HepG2 (cell line): Measurements from ENCODE around the gene THBD. TPM values are rescaled to one million over a fixed set of nuclear protein-coding genes. Genes with fewer than 3 reads are reported as not detected.

Experiments
- ATAC-seq: fragments of 200-7000 bp; cut with Tn5 transposase; 3 replicates; pipeline ENCODE4 v1.9.1; 2020; ENCODE audit warnings: mild to moderate bottlenecking, moderate library complexity
- BruUV-seq: library from RNA; stranded (reverse); fragments of 400-500 nt; replicated peaks from 2 replicates; lab custom pipeline; 2021; lab: Mats Ljungman, UMichigan
- CTCF ChIA-PET: fragments of 300-600 bp; formaldehyde crosslinking; extraction: SDS; loops from one replicate; lab custom pipeline; 2021; ENCODE audit warnings: low total read pairs, inconsistent platforms, low intra/inter-chr PET ratio; lab: Yijun Ruan, JAX
- POLR2A ChIA-PET: fragments of 350-600 bp; sonication (Branson Sonifier 250); formaldehyde crosslinking; loops from one replicate; lab custom pipeline; 2020; ENCODE audit warnings: antibody characterized with exemption, inconsistent platforms; lab: Yijun Ruan, JAX
- DNase-seq: peaks from one replicate; pipeline ENCODE4 v3.0.0-alpha.2; 2015; ENCODE audit warnings: low spot score
- FAIRE-seq: peaks from 3 replicates; lab custom pipeline; 2011; peaks lifted over from hg19 to GRCh38; lab: Jason Lieb, UNC
- H2AFZ ChIP-seq: one replicate; pipeline ENCODE4 v1.6.1; 2011; ENCODE audit warnings: low read length, inconsistent platforms
- H3K27ac ChIP-seq: fragments of 300-600 bp; 3 replicates; pipeline ENCODE4 v1.8.0; 2011; ENCODE audit warnings: mixed run types, mild to moderate bottlenecking, mixed read lengths, low read length, inconsistent platforms; ENCODE audit not compliant: insufficient read depth; ENCODE audit errors: extremely low read length
- H3K27me3 ChIP-seq, 2 experiments: fragments of 200-600 bp in 1 of 2; 2 replicates in 1 of 2; 3 replicates in 1 of 2; pipeline versions ENCODE4 v1.6.0 to v1.8.0; 2011; ENCODE audit warnings: low read length in 2 of 2, mild to moderate bottlenecking in 2 of 2, moderate library complexity in 2 of 2, inconsistent platforms in 1 of 2; ENCODE audit not compliant: insufficient read depth in 2 of 2, control insufficient read depth in 1 of 2
- H3K36me3 ChIP-seq, 2 experiments: fragments of 200-600 bp in 1 of 2; replicated peaks in 1 of 2; 2 replicates in 1 of 2; 3 replicates in 1 of 2; pipeline versions ENCODE4 v1.5.1 to v1.8.0; 2011; ENCODE audit warnings: low read length in 2 of 2, inconsistent platforms in 1 of 2; ENCODE audit not compliant: insufficient read depth in 2 of 2, control insufficient read depth in 1 of 2
- H3K4me1 ChIP-seq: 2 replicates; pipeline ENCODE4 v1.5.1; 2012; ENCODE audit warnings: low read length, inconsistent platforms; ENCODE audit not compliant: insufficient read depth
- H3K4me2 ChIP-seq: 2 replicates; pipeline ENCODE4 v1.6.0; 2011; ENCODE audit warnings: low read depth, low read length, inconsistent platforms
- H3K4me3 ChIP-seq, 3 experiments: fragments of 200-600 bp in 1 of 3; sonication (generic), shearing (Covaris generic) in 1 of 3; replicated peaks in 1 of 3; 2 replicates each; pipeline ENCODE4 v1.5.1; 2011 to 2016; ENCODE audit warnings: low read length in 3 of 3, inconsistent platforms in 2 of 3, low read depth in 2 of 3, mild to moderate bottlenecking in 2 of 3, control low read depth in 1 of 3, mixed read lengths in 1 of 3; ENCODE audit not compliant: insufficient read depth in 1 of 3
- H3K79me2 ChIP-seq: one replicate; pipeline ENCODE4 v1.6.1; 2011; ENCODE audit warnings: low read length, inconsistent platforms; ENCODE audit not compliant: insufficient read depth
- H3K9ac ChIP-seq: 2 replicates; pipeline ENCODE4 v1.6.0; 2011; ENCODE audit warnings: mild to moderate bottlenecking, low read depth, low read length, inconsistent platforms; ENCODE audit not compliant: insufficient read depth
- H3K9me3 ChIP-seq: 2 replicates; pipeline ENCODE4 v1.5.1; 2012; ENCODE audit warnings: mild to moderate bottlenecking, low read length
- H4K20me1 ChIP-seq: 2 replicates; pipeline ENCODE4 v1.6.0; 2011; ENCODE audit warnings: inconsistent platforms, mild to moderate bottlenecking, low read length, moderate library complexity; ENCODE audit not compliant: insufficient read depth
- ISX ChIP-seq: sonication (generic); formaldehyde crosslinking; conservative IDR thresholded peaks from 2 replicates; pipeline ENCODE4 v1.5.0; 2020; ENCODE audit warnings: missing genetic modification reagents
- REL ChIP-seq: sonication (generic); formaldehyde crosslinking; conservative IDR thresholded peaks from 2 replicates; pipeline ENCODE4 v1.8.0; 2022; ENCODE audit warnings: mild to moderate bottlenecking, missing genetic modification reagents, moderate library complexity
- SKI ChIP-seq: fragments of 450-650 bp; IDR thresholded peaks from one replicate; pipeline ENCODE4 v1.6.1; 2018; ENCODE audit warnings: mild to moderate bottlenecking; ENCODE audit not compliant: partially characterized antibody
- SMARCE1 ChIP-seq: fragments of 450-650 bp; IDR thresholded peaks from 2 replicates; pipeline ENCODE4 v1.6.1; 2017; ENCODE audit warnings: borderline replicate concordance
- TBX2 ChIP-seq: sonication (generic); formaldehyde crosslinking; IDR thresholded peaks from 2 replicates; pipeline ENCODE4 v1.5.0; 2020; ENCODE audit warnings: missing genetic modification reagents, mild to moderate bottlenecking, borderline replicate concordance
- TSC22D2 ChIP-seq: sonication (generic); formaldehyde crosslinking; IDR thresholded peaks from 2 replicates; pipeline ENCODE4 v1.5.1; 2020; ENCODE audit warnings: missing genetic modification reagents, mild to moderate bottlenecking, borderline replicate concordance
- WGBS: methylation state at CpG from one replicate; pipeline ENCODE4 v1.1.6; 2017; ENCODE audit warnings: low lambda C conversion rate; 5-methylcytosine and 5-hydroxymethylcytosine counted together
- in situ Hi-C: cut with HindIII; loops from 2 replicates; pipeline ENCODE4 v1.10.0; 2017; ENCODE audit warnings: low pct_unique_long_range_greater_than_20kb; ENCODE audit not compliant: extremely low pct_ligation_motif_present
- intact Hi-C: fragments of 100-400 bp; cut with micrococcal nuclease; formaldehyde crosslinking; loops from one replicate; pipeline ENCODE4 v1.10.0; 2022; ENCODE audit not compliant: unreplicated experiment
- polyA plus RNA-seq, 8 experiments: library from polyadenylated mRNA; depleted of rRNA in 3 of 8; stranded (reverse) in 7 of 8; unstranded in 1 of 8; fragments of >200 nt; fragmentation: Illumina TruSeq in 4 of 8; extraction: Trizol in 4 of 8; gene quantifications; 2 replicates each; pipeline versions ENCODE4 v1.2.1 to v1.2.3, GENCODE V29; 2011 to 2016; ENCODE audit warnings: low read depth in 4 of 8, missing spikeins in 1 of 8, mixed read lengths in 1 of 8; ENCODE audit not compliant: insufficient read depth in 1 of 8
- total RNA-seq, 5 experiments: library from RNA; depleted of rRNA; stranded (reverse); fragments of >200 nt; fragmentation: Illumina TruSeq; extraction: Trizol; gene quantifications; 2 replicates each; pipeline ENCODE4 v1.2.3, GENCODE V29; 2016; ENCODE audit warnings: low read depth in 1 of 5

Gene THBD
- total and polyA plus RNA-seq, 2 of the 13 experiments (the other 11 are each of a cell fraction or from before 2014, with no cell fraction given) = 0.03 TPM; not detected in 1

- intact Hi-C loops (no loop called here), in situ Hi-C loops (loop anchor here (25.0 kb wide), 1 partner anchor 661 kb away; no protein-coding TSS in a partner anchor)
- DNase-seq (no peak), ATAC-seq (no peak), FAIRE-seq (no peak)
- Histone ChIP-seq H3K27ac (no peak overlapping the region), H3K36me3 (no peaks in the 10 kb centered on the region), H4K20me1 (no peaks in the 10 kb centered on the region), H3K4me3 (no peak overlapping the region), H2AFZ (no peak overlapping the region), H3K4me1 (no peaks in the 10 kb centered on the region), H3K79me2 (no peaks in the 10 kb centered on the region), H3K9me3 (no peaks in the 10 kb centered on the region), H3K27me3 (no peaks in the 10 kb centered on the region; a peak in 1 of 5 replicates), H3K4me2 (no peak overlapping the region), H3K9ac (no peak overlapping the region)
- no peak for TF ChIP-seq SKI
- TF ChIP-seq REL (CRISPR knock-in tag) = no peak
- POLR2A ChIA-PET = no interaction called here
- CTCF ChIA-PET = no interaction called here
- WGBS = 1% methylated on average over 2 of the region's 2 CpGs
- no TSS peak for BruUV-seq
These were observed 51.0 kb downstream of the THBD start for GRCh38 chr20:22998476-22998875.

GRCh38 chr20:22995923-22996322 lies 53.5 kb downstream of the THBD start:
- BruUV-seq = no TSS peak
- no peaks in the 10 kb centered on the region for H3K36me3 ChIP-seq
- no peaks in the 10 kb centered on the region for H4K20me1 ChIP-seq
- intact Hi-C loops = no loop called here
- ChIA-PET POLR2A (no interaction called here), CTCF (no interaction called here)
- FAIRE-seq (no peak), DNase-seq (no peak), ATAC-seq (no peak)
- 0% methylated on average over 1 of the region's 1 CpG for WGBS
- no peaks in the 10 kb centered on the region for H3K4me1 ChIP-seq
- H3K27me3 ChIP-seq = no peaks in the 10 kb centered on the region
- in situ Hi-C loops = loop anchor here (25.0 kb wide), 1 partner anchor 659 kb away; no protein-coding TSS in a partner anchor
- TF ChIP-seq TBX2 (CRISPR knock-in tag) = no peak
- TF ChIP-seq TSC22D2 (CRISPR knock-in tag) = no peak
- TF ChIP-seq SMARCE1 = no peak
- TF ChIP-seq ISX (CRISPR knock-in tag) = no peak
- no peak overlapping the region for H3K27ac ChIP-seq
- H3K9me3 ChIP-seq = no peaks in the 10 kb centered on the region
- no peak overlapping the region for H2AFZ ChIP-seq
- H3K4me3 ChIP-seq = no peak overlapping the region
- H3K4me2 ChIP-seq = no peak overlapping the region
- no peak overlapping the region for H3K9ac ChIP-seq
- no peaks in the 10 kb centered on the region for H3K79me2 ChIP-seq

Other genes with a start within 250 kb of the THBD start
- gene SSTR4, start 14.4 kb downstream of the THBD start, total RNA-seq (2016; rRNA removed; fragmentation: Illumina TruSeq; extraction: Trizol) = not detected in 2 replicates
- gene SSTR4, start 14.4 kb downstream of the THBD start, polyA plus RNA-seq (2011; rRNA removed) = not detected in 2 replicates
- not detected in 2 replicates for gene CD93, start 36.7 kb upstream of the THBD start, total RNA-seq (2016; rRNA removed; fragmentation: Illumina TruSeq; extraction: Trizol)
- not detected in 2 replicates for gene CD93, start 36.7 kb upstream of the THBD start, polyA plus RNA-seq (2011; rRNA removed)